ENCODE results near the gene P3H1. TPM values are rescaled to one million over a fixed set of nuclear protein-coding genes. Genes with fewer than 3 reads are reported as not detected.
A peak's percentile ranks its signal among the peaks of the same experiment; 100 is the strongest.

Gene P3H1
- polyA plus RNA-seq, 3 donors = 16.8 to 56.9 (median 16.9) TPM

GRCh38 chr1:42736571-42737200 is 30.1 kb downstream of the P3H1 start:
- H3K9me3 ChIP-seq (replicated peaks in 1 of 2; ENCODE audit: control insufficient read depth in 1 of 2, insufficient read depth in 1 of 2, low read length in 2 of 2) = no peaks in the 10 kb centered on the region
- peak overlapping the region; percentile 70 for H2AFZ ChIP-seq (ENCODE audit: insufficient read depth, low read depth, low read length, poor library complexity, severe bottlenecking)
- no peaks in the 10 kb centered on the region for H4K20me1 ChIP-seq (ENCODE audit: insufficient read depth, low read length)
- H3K27me3 Mint-ChIP-seq (ENCODE audit: low read depth in 3 of 3) = peaks cover 0 to 3% (median 1%) of the 10 kb centered on the region in 3 donors
- peaks cover 26 to 30% of the 10 kb centered on the region in 2 donors for H3K4me1 ChIP-seq (ENCODE audit: control insufficient read depth in 1 of 2, insufficient read depth in 2 of 2, low read length in 2 of 2)
- peak overlapping the region in 5 of 7 donors; percentile 78 to 89 (median 85) for H3K27ac Mint-ChIP-seq
- H3K9me3 Mint-ChIP-seq = peaks cover 0 to 3% (median 0%) of the 10 kb centered on the region in 7 donors
- no peaks in the 10 kb centered on the region for H3K27me3 ChIP-seq (ENCODE audit: control insufficient read depth in 2 of 2, insufficient read depth in 2 of 2, low read length in 2 of 2)
- H3K36me3 ChIP-seq (replicated peaks in 1 of 2; ENCODE audit: control insufficient read depth in 1 of 2, insufficient read depth in 2 of 2, low read length in 2 of 2) = no peaks in the 10 kb centered on the region
- peak overlapping the region; percentile 24 for H3K9ac ChIP-seq (ENCODE audit: insufficient read depth, low read length, poor library complexity, severe bottlenecking)
- intact Hi-C loops (cut with micrococcal nuclease) = no loop called here
- H3K4me1 Mint-ChIP-seq = peaks cover 26% of the 10 kb centered on the region
- H3K4me3 ChIP-seq (replicated peaks in 1 of 3; ENCODE audit: low read depth in 2 of 3, low read length in 3 of 3) = peak overlapping the region in 1 of 3 experiments; percentile 54
- no peaks in the 10 kb centered on the region for H3K79me2 ChIP-seq (ENCODE audit: insufficient read depth, low read length)
- H3K4me2 ChIP-seq (replicated peaks; ENCODE audit: extremely low read depth, low read length, poor library complexity, severe bottlenecking) = peak overlapping the region; percentile 63
- peaks cover 0 to 5% of the 10 kb centered on the region in 2 donors for H3K36me3 Mint-ChIP-seq
- no peak for TF ChIP-seq CTCF (IDR thresholded peaks at IDR 0.05)
- DNase-seq = no peak
- H3K27ac ChIP-seq (ENCODE audit: low read depth in 1 of 2, low read length in 2 of 2) = peak overlapping the region; percentile 62 to 69
- H3K4me3 Mint-ChIP-seq = peak overlapping the region; percentile 64 to 74
- 86% methylated on average over 7 of the region's 8 CpGs for WGBS (ENCODE audit: insufficient coverage)

GRCh38 chr1:42736152-42736551 is 30.7 kb downstream of the P3H1 start:
- Mint-ChIP-seq H3K4me1 (peaks cover 26% of the 10 kb centered on the region), H3K27ac (peak overlapping the region in 3 of 7 donors; percentile 40 to 86 (median 65)), H3K27me3 (ENCODE audit: low read depth in 3 of 3) (peaks cover 0 to 3% (median 1%) of the 10 kb centered on the region in 3 donors), H3K4me3 (no peak overlapping the region), H3K9me3 (peaks cover 0 to 3% (median 0%) of the 10 kb centered on the region in 7 donors), H3K36me3 (peaks cover 0 to 5% of the 10 kb centered on the region in 2 donors)
- H3K4me2 ChIP-seq (replicated peaks; ENCODE audit: extremely low read depth, low read length, poor library complexity, severe bottlenecking) = no peak overlapping the region
- no peaks in the 10 kb centered on the region for H4K20me1 ChIP-seq (ENCODE audit: insufficient read depth, low read length)
- peak; percentile 25 for TF ChIP-seq CTCF (IDR thresholded peaks at IDR 0.05)
- WGBS (ENCODE audit: insufficient coverage) = 50% methylated on average over 2 of the region's 4 CpGs
- H2AFZ ChIP-seq (ENCODE audit: insufficient read depth, low read depth, low read length, poor library complexity, severe bottlenecking) = peak overlapping the region; percentile 70
- no peak overlapping the region for H3K9ac ChIP-seq (ENCODE audit: insufficient read depth, low read length, poor library complexity, severe bottlenecking)
- no peaks in the 10 kb centered on the region for H3K9me3 ChIP-seq (replicated peaks in 1 of 2; ENCODE audit: control insufficient read depth in 1 of 2, insufficient read depth in 1 of 2, low read length in 2 of 2)
- peak; percentile 1 to 28 (median 6) for DNase-seq
- no peaks in the 10 kb centered on the region for H3K79me2 ChIP-seq (ENCODE audit: insufficient read depth, low read length)
- intact Hi-C loops (cut with micrococcal nuclease) = no loop called here
- H3K27me3 ChIP-seq (ENCODE audit: control insufficient read depth in 2 of 2, insufficient read depth in 2 of 2, low read length in 2 of 2) = no peaks in the 10 kb centered on the region
- H3K36me3 ChIP-seq (replicated peaks in 1 of 2; ENCODE audit: control insufficient read depth in 1 of 2, insufficient read depth in 2 of 2, low read length in 2 of 2) = no peaks in the 10 kb centered on the region
- peaks cover 26 to 30% of the 10 kb centered on the region in 2 donors for H3K4me1 ChIP-seq (ENCODE audit: control insufficient read depth in 1 of 2, insufficient read depth in 2 of 2, low read length in 2 of 2)
- no peak overlapping the region for H3K4me3 ChIP-seq (replicated peaks in 1 of 3; ENCODE audit: low read depth in 2 of 3, low read length in 3 of 3)
- H3K27ac ChIP-seq (ENCODE audit: low read depth in 1 of 2, low read length in 2 of 2) = no peak overlapping the region

Measured in CD14-positive monocyte (primary cell).